ENCODE measurements around the gene GMDS.
"Not testable (repeated sequence)": the region's sequence is repeated elsewhere in the genome, so short reads cannot be mapped to it uniquely, and the experiment has no call there.

The GMDS gene

DNA sequence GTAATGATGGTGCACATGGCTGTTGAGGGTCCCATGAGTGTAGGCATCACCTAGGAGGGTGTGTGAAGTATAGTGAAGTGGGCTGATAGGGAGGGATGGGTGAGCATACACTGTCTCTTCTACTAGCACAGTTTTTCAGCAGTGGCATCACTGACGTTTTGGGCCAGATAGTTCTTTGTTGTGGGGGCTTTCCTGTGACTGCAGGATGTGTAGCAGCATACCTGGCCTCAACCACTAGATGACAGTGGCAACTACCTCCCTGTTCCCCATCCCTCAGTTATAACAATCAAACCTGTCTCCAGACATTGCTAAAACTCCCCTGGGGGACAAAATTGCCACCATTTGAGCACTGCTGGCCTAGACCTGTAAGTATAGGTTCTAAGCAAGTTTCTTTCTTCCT is 396.7 kb downstream of the GMDS start:
- H3K27ac ChIP-seq (ENCODE audit: low read depth, low read length) = no peak overlapping the region
- no peaks in the 10 kb centered on the region for H3K36me3 ChIP-seq (ENCODE audit: control insufficient read depth, insufficient read depth, low read length)
- H3K9ac ChIP-seq (ENCODE audit: low read depth, low read length) = no peak overlapping the region
- H3K4me3 ChIP-seq (ENCODE audit: low read depth, low read length) = no peak overlapping the region
- H3K27me3 ChIP-seq (ENCODE audit: control insufficient read depth, insufficient read depth, low read length) = no peaks in the 10 kb centered on the region
- H3K4me1 ChIP-seq (ENCODE audit: control insufficient read depth, insufficient read depth, low read length) = no peaks in the 10 kb centered on the region
- H3K9me3 ChIP-seq (ENCODE audit: control insufficient read depth, insufficient read depth, low read length) = peaks cover 11% of the 10 kb centered on the region

GRCh38 chr6:1846611-1847010 is 398.8 kb downstream of the GMDS start:
- H3K9me3 ChIP-seq (ENCODE audit: control insufficient read depth, insufficient read depth, low read length) = peaks cover 11% of the 10 kb centered on the region
- no peaks in the 10 kb centered on the region for H3K27me3 ChIP-seq (ENCODE audit: control insufficient read depth, insufficient read depth, low read length)
- H3K9ac ChIP-seq (ENCODE audit: low read depth, low read length) = no peak overlapping the region
- no peaks in the 10 kb centered on the region for H3K4me1 ChIP-seq (ENCODE audit: control insufficient read depth, insufficient read depth, low read length)
- H3K4me3 ChIP-seq (ENCODE audit: low read depth, low read length) = no peak overlapping the region
- H3K27ac ChIP-seq (ENCODE audit: low read depth, low read length) = no peak overlapping the region
- no peaks in the 10 kb centered on the region for H3K36me3 ChIP-seq (ENCODE audit: control insufficient read depth, insufficient read depth, low read length)

GRCh38 chr6:1845543-1845942 is 399.9 kb downstream of the GMDS start:
- not testable (repeated sequence) for H3K27me3 ChIP-seq (ENCODE audit: control insufficient read depth, insufficient read depth, low read length); H3K36me3 ChIP-seq (ENCODE audit: control insufficient read depth, insufficient read depth, low read length); H3K27ac ChIP-seq (ENCODE audit: low read depth, low read length); H3K9ac ChIP-seq (ENCODE audit: low read depth, low read length); H3K4me1 ChIP-seq (ENCODE audit: control insufficient read depth, insufficient read depth, low read length); H3K4me3 ChIP-seq (ENCODE audit: low read depth, low read length)
- H3K9me3 ChIP-seq (ENCODE audit: control insufficient read depth, insufficient read depth, low read length) = peaks cover 11% of the 10 kb centered on the region

DNA sequence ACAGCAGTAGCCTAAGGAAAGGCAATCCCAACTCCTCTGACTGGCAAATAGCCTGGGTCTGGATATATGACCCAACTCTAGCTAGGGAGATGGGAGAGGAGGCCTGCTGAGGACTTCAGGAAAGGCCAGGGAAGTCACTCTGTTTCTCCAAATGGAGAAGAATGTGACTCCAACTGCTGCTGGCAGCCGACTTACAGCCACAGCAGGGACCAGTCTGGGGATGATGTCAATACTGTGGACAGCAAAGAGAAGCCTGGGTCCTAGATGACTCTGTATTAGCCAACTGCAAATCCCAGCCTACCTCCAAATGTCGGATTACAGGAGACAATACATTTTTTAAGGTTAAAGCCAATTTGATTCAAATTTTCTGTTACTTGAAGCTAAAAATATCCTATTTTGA is 403.1 kb downstream of the GMDS start:
- Histone ChIP-seq H3K9ac (ENCODE audit: low read depth, low read length) (no peak overlapping the region), H3K4me1 (ENCODE audit: control insufficient read depth, insufficient read depth, low read length) (peaks cover 23% of the 10 kb centered on the region), H3K9me3 (ENCODE audit: control insufficient read depth, insufficient read depth, low read length) (peaks cover 11% of the 10 kb centered on the region), H3K4me3 (ENCODE audit: low read depth, low read length) (no peak overlapping the region), H3K27me3 (ENCODE audit: control insufficient read depth, insufficient read depth, low read length) (no peaks in the 10 kb centered on the region), H3K36me3 (ENCODE audit: control insufficient read depth, insufficient read depth, low read length) (no peaks in the 10 kb centered on the region), H3K27ac (ENCODE audit: low read depth, low read length) (no peak overlapping the region)

GRCh38 chr6:1841136-1841535 is 404.3 kb downstream of the GMDS start:
- peaks cover 11% of the 10 kb centered on the region for H3K9me3 ChIP-seq (ENCODE audit: control insufficient read depth, insufficient read depth, low read length)
- H3K36me3 ChIP-seq (ENCODE audit: control insufficient read depth, insufficient read depth, low read length) = no peaks in the 10 kb centered on the region
- H3K4me1 ChIP-seq (ENCODE audit: control insufficient read depth, insufficient read depth, low read length) = peaks cover 28% of the 10 kb centered on the region
- H3K9ac ChIP-seq (ENCODE audit: low read depth, low read length) = no peak overlapping the region
- no peaks in the 10 kb centered on the region for H3K27me3 ChIP-seq (ENCODE audit: control insufficient read depth, insufficient read depth, low read length)
- H3K4me3 ChIP-seq (ENCODE audit: low read depth, low read length) = no peak overlapping the region
- H3K27ac ChIP-seq (ENCODE audit: low read depth, low read length) = no peak overlapping the region

DNA sequence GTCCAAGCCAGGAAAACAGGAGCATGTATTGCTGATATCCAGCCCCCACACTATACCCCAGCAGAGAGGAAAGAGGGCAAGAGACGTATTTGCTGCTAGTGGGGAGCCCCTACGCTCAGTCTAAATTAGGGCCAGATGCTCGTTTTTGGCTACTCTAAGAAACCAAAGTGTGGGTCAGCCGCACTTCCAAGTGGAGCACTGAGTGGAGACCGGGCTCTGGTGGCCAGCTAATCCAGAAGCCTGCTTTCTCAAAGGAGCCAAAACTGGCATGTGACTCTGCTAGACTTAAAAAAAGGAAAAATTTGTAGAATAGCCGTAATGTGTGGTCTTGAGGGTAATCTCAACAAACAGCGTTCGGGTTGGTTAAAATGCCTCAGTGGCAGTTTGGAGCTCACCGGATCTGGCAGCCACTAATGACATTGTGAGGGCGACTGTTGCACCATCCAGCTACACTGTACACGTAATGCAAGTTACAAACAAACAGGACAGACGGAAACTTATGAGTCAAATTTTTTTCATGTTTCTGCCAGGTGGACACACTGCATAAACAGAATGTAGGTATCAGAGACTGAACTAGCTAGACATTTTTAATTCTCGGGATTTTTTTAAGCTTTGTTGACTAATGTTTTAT is 404.8 kb downstream of the GMDS start:
- peaks cover 7% of the 10 kb centered on the region; the same call in 1 of the 2 replicates for H3K9me3 ChIP-seq (ENCODE audit: control insufficient read depth, insufficient read depth, low read length)
- H3K4me3 ChIP-seq (ENCODE audit: low read depth, low read length) = no peak overlapping the region
- H3K36me3 ChIP-seq (ENCODE audit: control insufficient read depth, insufficient read depth, low read length) = no peaks in the 10 kb centered on the region
- H3K27me3 ChIP-seq (ENCODE audit: control insufficient read depth, insufficient read depth, low read length) = no peaks in the 10 kb centered on the region
- H3K27ac ChIP-seq (ENCODE audit: low read depth, low read length) = no peak overlapping the region
- H3K4me1 ChIP-seq (ENCODE audit: control insufficient read depth, insufficient read depth, low read length) = peaks cover 30% of the 10 kb centered on the region
- H3K9ac ChIP-seq (ENCODE audit: low read depth, low read length) = no peak overlapping the region

DNA sequence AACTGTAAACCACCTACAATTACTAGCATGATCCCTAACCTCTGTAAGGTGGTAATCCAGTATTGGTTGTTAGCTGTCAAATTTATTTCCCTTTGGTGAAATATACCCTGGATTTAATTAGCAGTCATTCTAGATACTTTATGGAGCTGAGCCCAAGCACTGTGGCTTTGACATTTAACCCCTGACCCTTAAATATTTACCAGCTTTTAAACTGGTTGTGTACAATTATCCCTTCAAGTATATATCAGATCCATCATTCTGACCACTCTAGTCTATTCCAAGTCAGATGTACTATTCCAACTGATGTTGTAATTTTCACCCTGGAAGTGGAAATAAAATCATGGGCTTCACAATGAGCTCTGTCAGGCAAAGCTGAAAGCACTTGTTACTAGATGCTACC is 406.0 kb downstream of the GMDS start:
- no peak overlapping the region for H3K27ac ChIP-seq (ENCODE audit: low read depth, low read length)
- no peak overlapping the region for H3K4me3 ChIP-seq (ENCODE audit: low read depth, low read length)
- H3K36me3 ChIP-seq (ENCODE audit: control insufficient read depth, insufficient read depth, low read length) = no peaks in the 10 kb centered on the region

DNA sequence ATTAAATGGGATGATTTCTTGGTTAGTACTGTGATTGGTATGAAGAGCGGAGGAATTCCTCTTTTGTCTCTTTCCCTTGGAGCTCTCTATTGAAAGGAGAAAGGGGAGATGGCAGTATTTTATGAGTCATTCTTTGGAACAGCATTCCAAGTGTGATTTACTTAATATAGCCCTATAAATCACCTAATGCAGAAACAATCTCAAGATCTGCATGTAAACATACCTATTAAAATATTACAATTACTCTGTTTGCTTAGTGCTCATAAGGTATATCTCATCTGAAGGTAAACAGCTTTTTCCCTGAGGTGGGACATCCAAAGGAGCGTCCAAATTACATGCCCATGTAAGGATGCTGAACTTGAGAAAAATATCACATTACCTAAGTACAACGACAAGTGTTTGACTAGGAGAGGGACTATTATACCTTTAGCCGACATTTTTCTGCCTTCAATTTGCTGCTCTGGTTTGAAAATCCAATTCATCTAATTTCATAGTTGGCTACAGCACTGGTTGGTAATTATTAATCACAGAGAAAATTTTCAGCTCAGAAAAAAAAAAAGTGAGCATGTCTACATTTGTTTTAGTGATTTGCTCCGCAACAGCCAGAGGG is 406.7 kb downstream of the GMDS start:
- Histone ChIP-seq H3K27ac (ENCODE audit: low read depth, low read length) (peak overlapping the region; percentile 31), H3K9me3 (ENCODE audit: control insufficient read depth, insufficient read depth, low read length) (no peaks in the 10 kb centered on the region), H3K4me1 (ENCODE audit: control insufficient read depth, insufficient read depth, low read length) (peaks cover 48% of the 10 kb centered on the region), H3K9ac (ENCODE audit: low read depth, low read length) (peak overlapping the region; percentile 12; the same call in 1 of the 2 replicates), H3K27me3 (ENCODE audit: control insufficient read depth, insufficient read depth, low read length) (no peaks in the 10 kb centered on the region), H3K4me3 (ENCODE audit: low read depth, low read length) (no peak overlapping the region), H3K36me3 (ENCODE audit: control insufficient read depth, insufficient read depth, low read length) (no peaks in the 10 kb centered on the region)

More for the DNA sequence above, 406.0 kb downstream of the GMDS start:
- Histone ChIP-seq H3K9me3 (ENCODE audit: control insufficient read depth, insufficient read depth, low read length) (no peaks in the 10 kb centered on the region), H3K9ac (ENCODE audit: low read depth, low read length) (peak overlapping the region; percentile 12; the same call in 1 of the 2 replicates), H3K27me3 (ENCODE audit: control insufficient read depth, insufficient read depth, low read length) (no peaks in the 10 kb centered on the region), H3K4me1 (ENCODE audit: control insufficient read depth, insufficient read depth, low read length) (peaks cover 42% of the 10 kb centered on the region)

DNA sequence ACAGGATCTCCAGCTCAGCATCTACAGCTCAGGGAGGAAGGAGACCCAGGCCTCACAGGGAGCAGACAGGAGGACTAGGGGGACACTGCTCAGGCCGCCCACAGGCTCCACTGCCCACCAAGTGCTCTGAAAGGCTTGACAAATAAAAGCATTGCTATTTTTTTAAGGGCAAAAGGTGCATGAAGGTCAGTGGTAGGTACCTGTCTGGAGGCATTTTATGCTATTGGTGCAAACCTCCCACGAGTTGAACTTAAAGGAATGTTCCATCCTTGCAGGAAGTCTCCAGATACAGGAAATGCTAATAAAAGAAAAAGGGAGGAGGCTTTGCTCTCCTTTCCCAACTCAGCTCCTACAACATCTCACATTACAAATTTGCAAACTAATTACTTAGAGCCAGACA is 407.6 kb downstream of the GMDS start:
- no peak overlapping the region for H3K9ac ChIP-seq (ENCODE audit: low read depth, low read length)
- no peaks in the 10 kb centered on the region for H3K27me3 ChIP-seq (ENCODE audit: control insufficient read depth, insufficient read depth, low read length)
- no peaks in the 10 kb centered on the region for H3K9me3 ChIP-seq (ENCODE audit: control insufficient read depth, insufficient read depth, low read length)
- H3K36me3 ChIP-seq (ENCODE audit: control insufficient read depth, insufficient read depth, low read length) = no peaks in the 10 kb centered on the region
- peaks cover 54% of the 10 kb centered on the region for H3K4me1 ChIP-seq (ENCODE audit: control insufficient read depth, insufficient read depth, low read length)
- no peak overlapping the region for H3K4me3 ChIP-seq (ENCODE audit: low read depth, low read length)
- H3K27ac ChIP-seq (ENCODE audit: low read depth, low read length) = peak overlapping the region; percentile 61

- no peaks in the 10 kb centered on the region for H3K27me3 ChIP-seq (ENCODE audit: control insufficient read depth, insufficient read depth, low read length)
- peaks cover 54% of the 10 kb centered on the region for H3K4me1 ChIP-seq (ENCODE audit: control insufficient read depth, insufficient read depth, low read length)
- H3K36me3 ChIP-seq (ENCODE audit: control insufficient read depth, insufficient read depth, low read length) = no peaks in the 10 kb centered on the region
- no peak overlapping the region for H3K9ac ChIP-seq (ENCODE audit: low read depth, low read length)
- no peak overlapping the region for H3K4me3 ChIP-seq (ENCODE audit: low read depth, low read length)
- H3K9me3 ChIP-seq (ENCODE audit: control insufficient read depth, insufficient read depth, low read length) = no peaks in the 10 kb centered on the region
- no peak overlapping the region for H3K27ac ChIP-seq (ENCODE audit: low read depth, low read length)
Observed at GRCh38 chr6:1836690-1837089, 408.7 kb downstream of the GMDS start.

DNA sequence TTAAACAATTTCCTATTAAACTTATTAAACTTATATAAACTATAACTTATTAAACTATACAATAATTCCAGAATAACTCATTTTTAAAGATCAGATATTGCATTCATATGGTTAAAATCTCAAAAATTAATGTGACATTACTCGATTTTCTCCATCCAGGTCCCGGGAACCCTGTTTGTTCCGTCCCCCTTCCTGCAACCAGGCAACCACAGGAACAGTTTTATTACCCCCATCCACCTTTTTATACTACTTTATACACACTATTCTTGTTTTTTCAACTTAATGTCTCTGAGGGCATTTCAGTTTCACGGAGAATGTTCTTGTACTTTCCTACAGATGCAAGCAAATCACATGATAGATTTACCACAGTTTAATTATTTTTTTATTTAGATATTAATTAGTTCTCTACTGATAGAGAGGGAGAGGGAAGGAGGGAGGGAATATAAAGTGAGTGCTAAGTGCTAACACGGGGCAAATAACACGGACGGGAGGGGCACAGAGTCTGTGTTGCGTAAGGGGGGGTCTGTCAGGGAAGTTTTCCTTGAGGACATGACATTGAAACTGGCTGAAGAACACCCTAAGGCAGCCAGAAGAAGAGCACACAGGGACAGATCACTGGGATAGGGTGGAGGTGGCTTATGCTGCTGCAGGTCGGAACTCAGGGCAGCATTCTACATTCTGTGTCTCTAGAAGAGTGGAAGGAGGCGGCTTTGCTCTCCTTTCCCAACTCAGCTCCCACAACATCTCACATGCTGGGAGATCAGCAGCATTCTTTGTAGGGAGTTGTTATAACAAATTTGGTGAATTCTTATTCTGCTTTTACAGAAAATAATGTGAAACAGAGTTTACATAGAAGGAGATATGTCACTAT is 410.5 kb downstream of the GMDS start:
- H3K4me1 ChIP-seq (ENCODE audit: control insufficient read depth, insufficient read depth, low read length) = peaks cover 54% of the 10 kb centered on the region
- H3K4me3 ChIP-seq (ENCODE audit: low read depth, low read length) = no peak overlapping the region
- no peak overlapping the region for H3K9ac ChIP-seq (ENCODE audit: low read depth, low read length)

More for the DNA sequence above, 410.5 kb downstream of the GMDS start:
- Histone ChIP-seq H3K27ac (ENCODE audit: low read depth, low read length) (no peak overlapping the region), H3K9me3 (ENCODE audit: control insufficient read depth, insufficient read depth, low read length) (no peaks in the 10 kb centered on the region), H3K27me3 (ENCODE audit: control insufficient read depth, insufficient read depth, low read length) (no peaks in the 10 kb centered on the region), H3K36me3 (ENCODE audit: control insufficient read depth, insufficient read depth, low read length) (no peaks in the 10 kb centered on the region)

Measured in HUES48 (cell line).